GM19035 (cell line): ENCODE measurements around the gene STEAP1B.
"Not testable (repeated sequence)": the region's sequence is repeated elsewhere in the genome, so short reads cannot be mapped to it uniquely, and the experiment has no call there.

Source experiments
- ATAC-seq: cut with Tn5 transposase; IDR thresholded peaks from one replicate; pipeline ENCODE4 v1.9.1; 2021; ENCODE audit not compliant: unreplicated experiment

Gene STEAP1B

GRCh38 chr7:22433710-22434460 lies 66.1 kb downstream of the STEAP1B start:
- no peak for ATAC-seq

- ATAC-seq = not testable (repeated sequence)
Observed at GRCh38 chr7:22433165-22433700, 66.8 kb downstream of the STEAP1B start.

GRCh38 chr7:22432203-22432718 lies 67.7 kb downstream of the STEAP1B start:
- ATAC-seq = no peak

GRCh38 chr7:22430457-22430856 lies 69.5 kb downstream of the STEAP1B start:
- no peak for ATAC-seq

GRCh38 chr7:22429386-22429785 lies 70.6 kb downstream of the STEAP1B start:
- ATAC-seq = no peak

DNA sequence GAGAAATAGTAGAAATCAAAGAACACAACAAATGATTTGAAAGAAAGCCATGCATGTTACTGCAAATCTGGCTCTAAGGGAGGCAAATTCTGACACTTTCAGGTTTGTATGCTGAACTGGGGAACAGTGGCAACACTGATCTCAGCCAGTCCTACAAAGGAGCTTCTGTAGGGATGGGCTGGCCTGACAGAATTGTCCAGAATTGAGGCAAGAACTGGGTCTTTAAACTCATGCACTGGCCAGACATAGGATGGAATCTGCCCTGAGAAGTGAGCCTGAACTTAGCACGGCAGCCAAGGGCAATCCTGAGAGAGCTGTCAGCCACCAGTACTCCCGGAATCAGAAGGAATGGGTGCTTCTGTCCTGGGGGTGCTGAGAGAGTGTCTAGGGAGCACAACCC lies 72.1 kb downstream of the STEAP1B start:
- no peak for ATAC-seq

GRCh38 chr7:22427104-22427503 lies 72.9 kb downstream of the STEAP1B start:
- no peak for ATAC-seq

DNA sequence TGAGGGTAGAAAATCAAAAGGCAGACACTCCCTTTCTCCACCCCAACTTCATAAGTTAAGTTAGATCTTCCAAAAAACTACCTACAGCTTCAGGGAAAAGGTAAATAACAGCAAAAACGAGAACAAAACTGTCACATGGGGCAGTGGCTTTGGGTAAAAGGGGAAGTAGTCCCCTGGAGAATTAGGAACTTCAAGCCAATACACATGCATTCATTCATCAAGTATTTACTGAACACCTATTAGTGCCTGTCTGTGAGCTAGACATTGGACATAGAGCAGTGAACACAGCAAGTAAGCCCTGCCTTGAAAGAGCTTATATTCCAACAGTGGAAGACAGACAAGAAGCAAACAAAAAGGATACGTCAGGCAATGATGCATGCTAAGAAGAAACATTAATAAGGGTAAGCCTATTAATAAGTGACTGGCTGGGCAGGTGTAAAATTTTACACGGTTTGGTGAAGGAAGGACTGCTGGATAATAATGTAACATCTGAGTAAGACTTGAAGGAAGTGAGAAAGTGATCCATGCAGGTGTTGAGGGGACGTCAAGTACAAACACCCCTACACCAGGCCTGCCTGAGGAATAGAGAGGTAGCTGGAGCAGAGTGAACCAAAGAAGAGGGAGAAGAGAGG lies 73.4 kb downstream of the STEAP1B start:
- ATAC-seq = no peak

DNA sequence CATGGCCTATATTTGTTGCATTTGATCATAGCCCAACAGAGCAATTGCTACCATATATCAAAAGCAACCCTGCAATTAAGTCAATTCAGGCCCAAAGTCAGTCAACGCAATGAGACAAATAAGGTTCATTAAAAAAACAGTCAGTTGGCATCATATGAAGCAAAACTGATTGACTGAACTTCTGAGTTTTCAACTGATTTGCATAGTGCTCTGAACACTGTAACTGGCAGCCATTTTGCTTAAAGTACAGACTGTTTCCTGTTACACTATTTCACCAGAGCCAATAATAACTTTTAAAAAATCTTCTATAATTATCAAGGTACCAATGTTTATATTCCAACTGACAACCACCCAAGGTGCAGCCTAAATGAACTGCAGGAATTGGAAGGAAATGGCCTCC lies 74.6 kb downstream of the STEAP1B start:
- ATAC-seq = no peak

- no peak for ATAC-seq
Observed at GRCh38 chr7:22422831-22423615, 77.0 kb downstream of the STEAP1B start.

- no peak for ATAC-seq
Observed at GRCh38 chr7:22420973-22421635, 78.9 kb downstream of the STEAP1B start.

GRCh38 chr7:22420008-22420407 lies 80.0 kb downstream of the STEAP1B start:
- ATAC-seq = no peak

- no peak for ATAC-seq
Observed at GRCh38 chr7:22419488-22419887, 80.5 kb downstream of the STEAP1B start.

DNA sequence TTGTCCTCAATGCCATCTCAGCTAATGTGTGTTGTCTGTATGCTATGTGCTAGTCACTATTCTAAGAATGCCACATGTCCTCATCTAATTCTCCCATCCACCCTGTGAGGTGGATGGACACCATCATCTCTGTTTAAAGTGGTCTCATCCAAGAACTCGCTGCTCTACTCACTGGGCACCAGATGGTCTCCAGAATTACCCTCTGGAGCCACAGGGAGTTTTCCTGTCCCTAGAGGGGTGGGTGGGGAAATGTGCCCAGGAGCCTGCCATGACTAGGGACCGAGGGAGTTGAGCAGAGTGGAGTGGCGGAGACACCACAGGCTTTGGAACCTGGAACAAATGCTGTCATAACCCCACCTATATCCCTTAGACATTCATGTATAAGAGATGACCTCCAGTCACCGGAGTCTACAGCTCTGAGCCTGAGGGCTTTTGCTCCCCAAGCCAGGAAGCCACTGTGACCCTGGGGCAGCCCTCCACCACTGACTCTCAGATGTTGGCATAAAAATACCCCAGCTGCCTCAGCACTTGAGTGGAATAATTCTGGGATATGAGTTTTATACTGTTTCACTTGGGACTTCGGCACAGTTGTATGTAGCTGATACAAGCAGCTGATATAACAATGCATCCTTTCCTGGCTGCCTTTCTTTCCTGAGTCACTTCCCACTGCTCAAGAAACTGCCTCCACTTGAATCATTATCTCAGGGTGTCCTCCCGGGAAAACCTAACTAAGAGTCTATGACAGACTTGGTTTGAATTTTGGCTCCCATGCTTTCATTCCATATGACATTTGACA lies 81.5 kb downstream of the STEAP1B start:
- no peak for ATAC-seq

- no peak for ATAC-seq
Observed at GRCh38 chr7:22417841-22418240, 82.1 kb downstream of the STEAP1B start.

DNA sequence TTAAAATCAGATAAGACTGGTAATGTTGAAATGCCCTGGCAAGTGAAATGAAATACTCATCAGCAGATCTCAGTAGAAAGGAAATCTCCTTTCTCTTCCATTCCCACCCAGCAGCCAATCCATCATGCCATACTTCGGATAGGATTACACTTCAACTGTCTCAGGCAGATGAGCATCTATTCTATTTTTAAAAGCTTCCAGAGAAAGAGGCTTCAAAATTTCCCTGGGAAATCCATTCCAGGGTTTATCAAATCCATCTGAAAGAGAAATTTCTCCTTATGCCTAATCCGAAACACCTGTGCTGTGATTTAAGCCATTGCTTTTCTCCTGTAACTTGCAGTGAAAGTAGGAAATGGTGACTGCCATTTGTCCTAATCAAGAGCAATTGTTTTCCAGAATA lies 82.6 kb downstream of the STEAP1B start:
- no peak for ATAC-seq

- ATAC-seq = no peak
Observed at GRCh38 chr7:22414424-22414823, 85.6 kb downstream of the STEAP1B start.

- ATAC-seq = no peak
Observed at GRCh38 chr7:22413211-22413610, 86.8 kb downstream of the STEAP1B start.

DNA sequence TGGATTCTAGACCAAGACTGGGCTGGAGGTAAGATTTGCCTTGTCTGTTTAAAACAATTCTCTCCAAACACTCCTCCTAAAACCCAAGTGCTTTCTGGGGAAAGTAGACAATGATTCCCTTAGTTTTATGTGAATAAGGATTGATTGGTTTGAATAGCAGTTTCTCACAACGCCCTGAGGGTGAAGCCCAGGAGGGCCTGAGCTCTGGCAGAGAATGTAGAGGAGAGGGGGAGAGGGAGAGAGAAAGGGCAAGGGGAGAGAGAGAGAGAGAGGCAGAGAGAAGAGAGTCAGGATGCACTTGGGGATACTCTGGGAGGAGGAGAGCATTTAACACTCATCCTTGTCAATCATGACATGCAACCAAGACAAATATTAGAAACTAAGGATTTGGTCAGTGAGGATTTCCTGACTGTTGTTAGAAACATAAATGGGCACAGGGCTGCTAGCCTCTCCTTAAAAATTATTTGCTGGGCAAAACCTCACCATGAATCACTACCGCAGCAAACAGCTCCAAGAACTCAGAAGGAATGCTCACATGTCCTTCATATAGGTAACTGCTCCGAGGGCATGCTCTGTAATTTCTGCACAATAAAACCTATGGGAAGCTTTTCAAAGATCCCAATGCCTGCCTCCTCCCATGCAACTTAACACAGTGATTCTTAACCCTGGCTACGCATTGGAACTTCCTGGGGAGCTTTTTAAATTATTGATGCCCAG lies 87.9 kb downstream of the STEAP1B start:
- ATAC-seq = no peak
